Activated naive CD8-positive, alpha-beta T cell treated with anti-CD3 and anti-CD28 coated beads, Interleukin-2, amount 50 U/mL, for 24 hours (primary cell): ENCODE results near the gene SEMA4B.
A peak's percentile ranks its signal among the peaks of the same experiment; 100 is the strongest.

Source experiments
- ATAC-seq: fragments of 150-1000 bp; cut with Tn5 transposase; one replicate; pipeline ENCODE4 v1.10.0; 2021
- DNase-seq: peaks from one replicate; pipeline ENCODE4 v3.0.0; 2021
- H3K27ac Mint-ChIP-seq: one replicate; pipeline ENCODE4 v1.8.0; 2021; ENCODE audit warnings: mild to moderate bottlenecking, mixed read lengths
- H3K27me3 Mint-ChIP-seq: one replicate; pipeline ENCODE4 v1.8.0; 2021; ENCODE audit warnings: mixed read lengths
- H3K36me3 Mint-ChIP-seq: one replicate; pipeline ENCODE4 v1.8.0; 2021; ENCODE audit warnings: low read depth, mixed read lengths
- H3K4me1 Mint-ChIP-seq: one replicate; pipeline ENCODE4 v1.8.0; 2021; ENCODE audit warnings: mixed read lengths
- H3K4me3 Mint-ChIP-seq: one replicate; pipeline ENCODE4 v1.8.0; 2021; ENCODE audit warnings: mild to moderate bottlenecking, moderate library complexity, mixed read lengths
- H3K9me3 Mint-ChIP-seq: one replicate; pipeline ENCODE4 v1.8.0; 2021; ENCODE audit warnings: mixed read lengths

The SEMA4B gene

GRCh38 chr15:90209591-90209990 lies 8.5 kb downstream of the SEMA4B start:
- Mint-ChIP-seq H3K4me3 (no peak overlapping the region), H3K9me3 (no peaks in the 10 kb centered on the region), H3K4me1 (peaks cover 38% of the 10 kb centered on the region), H3K36me3 (no peaks in the 10 kb centered on the region), H3K27ac (peak overlapping the region; percentile 46), H3K27me3 (no peaks in the 10 kb centered on the region)
- ATAC-seq, result peak; percentile 45
- no peak for DNase-seq

GRCh38 chr15:90210593-90210992 lies 9.5 kb downstream of the SEMA4B start:
- no peak overlapping the region for H3K4me3 Mint-ChIP-seq

GRCh38 chr15:90211009-90211408 lies 9.9 kb downstream of the SEMA4B start:
- Mint-ChIP-seq H3K27me3 (no peaks in the 10 kb centered on the region), H3K4me1 (peaks cover 41% of the 10 kb centered on the region), H3K27ac (no peak overlapping the region), H3K9me3 (no peaks in the 10 kb centered on the region), H3K4me3 (no peak overlapping the region), H3K36me3 (no peaks in the 10 kb centered on the region)
- peak; percentile 38 for ATAC-seq
- DNase-seq, result no peak

More at GRCh38 chr15:90210593-90210992, 9.5 kb downstream of the SEMA4B start:
- Mint-ChIP-seq H3K36me3 (no peaks in the 10 kb centered on the region), H3K27ac (no peak overlapping the region), H3K27me3 (no peaks in the 10 kb centered on the region), H3K4me1 (peaks cover 41% of the 10 kb centered on the region), H3K9me3 (no peaks in the 10 kb centered on the region)
- no peak for DNase-seq
- ATAC-seq, result no peak

GRCh38 chr15:90211440-90212143 lies 10.5 kb downstream of the SEMA4B start:
- H3K4me1 Mint-ChIP-seq, result peaks cover 39% of the 10 kb centered on the region
- H3K4me3 Mint-ChIP-seq, result no peak overlapping the region
- H3K9me3 Mint-ChIP-seq, result no peaks in the 10 kb centered on the region
- DNase-seq, result no peak
- no peaks in the 10 kb centered on the region for H3K27me3 Mint-ChIP-seq
- H3K27ac Mint-ChIP-seq, result no peak overlapping the region
- ATAC-seq, result no peak
- H3K36me3 Mint-ChIP-seq, result peaks cover 2% of the 10 kb centered on the region

GRCh38 chr15:90212221-90213098 lies 11.3 kb downstream of the SEMA4B start:
- Mint-ChIP-seq H3K4me3 (no peak overlapping the region), H3K9me3 (no peaks in the 10 kb centered on the region), H3K36me3 (peaks cover 2% of the 10 kb centered on the region), H3K27ac (no peak overlapping the region), H3K27me3 (no peaks in the 10 kb centered on the region), H3K4me1 (peaks cover 39% of the 10 kb centered on the region)
- DNase-seq (no peak), ATAC-seq (no peak)

GRCh38 chr15:90213122-90213817 lies 12.1 kb downstream of the SEMA4B start:
- DNase-seq (no peak), ATAC-seq (peak; percentile 11)
- H3K27ac Mint-ChIP-seq, result peak overlapping the region; percentile 65
- peaks cover 2% of the 10 kb centered on the region for H3K36me3 Mint-ChIP-seq
- H3K4me3 Mint-ChIP-seq, result no peak overlapping the region
- H3K9me3 Mint-ChIP-seq, result no peaks in the 10 kb centered on the region
- H3K27me3 Mint-ChIP-seq, result no peaks in the 10 kb centered on the region
- peaks cover 39% of the 10 kb centered on the region for H3K4me1 Mint-ChIP-seq

- no peak overlapping the region for H3K4me3 Mint-ChIP-seq
- DNase-seq (no peak), ATAC-seq (no peak)
- no peaks in the 10 kb centered on the region for H3K9me3 Mint-ChIP-seq
- peak overlapping the region; percentile 65 for H3K27ac Mint-ChIP-seq
- H3K36me3 Mint-ChIP-seq, result peaks cover 2% of the 10 kb centered on the region
- H3K27me3 Mint-ChIP-seq, result no peaks in the 10 kb centered on the region
- peaks cover 40% of the 10 kb centered on the region for H3K4me1 Mint-ChIP-seq
Measured at GRCh38 chr15:90213818-90214204, 12.7 kb downstream of the SEMA4B start.

- Mint-ChIP-seq H3K4me3 (no peak overlapping the region), H3K36me3 (peaks cover 2% of the 10 kb centered on the region), H3K9me3 (no peaks in the 10 kb centered on the region), H3K27ac (no peak overlapping the region), H3K4me1 (peaks cover 39% of the 10 kb centered on the region), H3K27me3 (no peaks in the 10 kb centered on the region)
- ATAC-seq (no peak), DNase-seq (no peak)
Measured at GRCh38 chr15:90214553-90215196, 13.5 kb downstream of the SEMA4B start.

GRCh38 chr15:90217671-90218394 lies 16.7 kb downstream of the SEMA4B start:
- ATAC-seq (no peak), DNase-seq (no peak)
- Mint-ChIP-seq H3K27ac (no peak overlapping the region), H3K27me3 (no peaks in the 10 kb centered on the region), H3K4me3 (no peak overlapping the region), H3K36me3 (peaks cover 3% of the 10 kb centered on the region), H3K9me3 (no peaks in the 10 kb centered on the region), H3K4me1 (peaks cover 30% of the 10 kb centered on the region)

GRCh38 chr15:90219421-90220141 lies 18.5 kb downstream of the SEMA4B start:
- peak; percentile 76 for ATAC-seq
- DNase-seq, result peak; percentile 73
- H3K27ac Mint-ChIP-seq, result no peak overlapping the region
- H3K36me3 Mint-ChIP-seq, result peaks cover 3% of the 10 kb centered on the region
- H3K9me3 Mint-ChIP-seq, result no peaks in the 10 kb centered on the region
- H3K27me3 Mint-ChIP-seq, result no peaks in the 10 kb centered on the region
- H3K4me3 Mint-ChIP-seq, result no peak overlapping the region
- peaks cover 18% of the 10 kb centered on the region for H3K4me1 Mint-ChIP-seq

GRCh38 chr15:90221246-90221900 lies 20.2 kb downstream of the SEMA4B start:
- peaks cover 16% of the 10 kb centered on the region for H3K4me1 Mint-ChIP-seq
- DNase-seq, result peak; percentile 48
- no peaks in the 10 kb centered on the region for H3K27me3 Mint-ChIP-seq

GRCh38 chr15:90222547-90222946 lies 21.4 kb downstream of the SEMA4B start:
- Mint-ChIP-seq H3K27ac (no peak overlapping the region), H3K27me3 (no peaks in the 10 kb centered on the region)
- no peak for DNase-seq

More at GRCh38 chr15:90221246-90221900, 20.2 kb downstream of the SEMA4B start:
- Mint-ChIP-seq H3K27ac (no peak overlapping the region), H3K4me3 (no peak overlapping the region), H3K36me3 (peaks cover 1% of the 10 kb centered on the region), H3K9me3 (no peaks in the 10 kb centered on the region)
- no peak for ATAC-seq

More at GRCh38 chr15:90222547-90222946, 21.4 kb downstream of the SEMA4B start:
- Mint-ChIP-seq H3K4me1 (peaks cover 11% of the 10 kb centered on the region), H3K4me3 (no peak overlapping the region), H3K9me3 (no peaks in the 10 kb centered on the region), H3K36me3 (peaks cover 1% of the 10 kb centered on the region)
- ATAC-seq, result no peak
